Endodermal cell (in vitro differentiated cells): ENCODE data around the gene CACNA1A. TPM values are rescaled to one million over a fixed set of nuclear protein-coding genes. Genes with fewer than 3 reads are reported as not detected.

Source experiments
- DNase-seq: peaks from one replicate; pipeline ENCODE4 v3.0.0-alpha.2; 2017
- H3K27ac ChIP-seq: 2 replicates; pipeline ENCODE4 v1.5.1; 2013; ENCODE audit warnings: mild to moderate bottlenecking, low read depth, low read length, moderate library complexity
- H3K27me3 ChIP-seq: 2 replicates; pipeline ENCODE4 v1.6.1; 2013; ENCODE audit warnings: mild to moderate bottlenecking, low read length, moderate library complexity; ENCODE audit not compliant: insufficient read depth, control insufficient read depth, poor library complexity, severe bottlenecking
- H3K36me3 ChIP-seq: 2 replicates; pipeline ENCODE4 v1.7.0; 2013; ENCODE audit warnings: mild to moderate bottlenecking, low read length, moderate library complexity; ENCODE audit not compliant: control insufficient read depth, insufficient read depth
- H3K4me1 ChIP-seq: one replicate; pipeline ENCODE4 v1.7.0; 2013; ENCODE audit warnings: low read length; ENCODE audit not compliant: control insufficient read depth, insufficient read depth
- H3K4me3 ChIP-seq: 2 replicates; pipeline ENCODE4 v1.5.1; 2013; ENCODE audit warnings: mild to moderate bottlenecking, low read length, moderate library complexity
- H3K9ac ChIP-seq: 2 replicates; pipeline ENCODE4 v1.6.1; 2013; ENCODE audit warnings: mild to moderate bottlenecking, low read length, moderate library complexity; ENCODE audit not compliant: poor library complexity, severe bottlenecking; ENCODE audit errors: extremely low read depth
- H3K9me3 ChIP-seq: 2 replicates; pipeline ENCODE4 v1.6.1; 2013; ENCODE audit warnings: mild to moderate bottlenecking, low read length, moderate library complexity; ENCODE audit not compliant: control insufficient read depth
- H3K27ac Mint-ChIP-seq: 2 replicates; pipeline ENCODE4 v1.8.0; 2020; ENCODE audit warnings: mixed read lengths
- H3K27me3 Mint-ChIP-seq: 2 replicates; pipeline ENCODE4 v1.8.0; 2021; ENCODE audit warnings: mild to moderate bottlenecking, mixed read lengths; ENCODE audit not compliant: insufficient read depth
- H3K36me3 Mint-ChIP-seq: 2 replicates; pipeline ENCODE4 v1.8.0; 2020; ENCODE audit warnings: low read depth, mixed read lengths
- H3K4me1 Mint-ChIP-seq: 2 replicates; pipeline ENCODE4 v1.8.0; 2020; ENCODE audit warnings: mixed read lengths
- H3K4me3 Mint-ChIP-seq: 2 replicates; pipeline ENCODE4 v1.8.0; 2020; ENCODE audit warnings: mild to moderate bottlenecking, moderate library complexity, mixed read lengths
- H3K9me3 Mint-ChIP-seq: 2 replicates; pipeline ENCODE4 v1.8.0; 2020; ENCODE audit warnings: mild to moderate bottlenecking, mixed read lengths
- WGBS, 2 experiments: methylation state at CpG; one replicate each; pipeline versions ENCODE4 v1.1.5 to v1.1.7; 2013; ENCODE audit warnings: missing lambda C conversion rate in 2 of 2, mixed read lengths in 1 of 2; ENCODE audit not compliant: insufficient coverage in 1 of 2, insufficient read length in 1 of 2; 5-methylcytosine and 5-hydroxymethylcytosine counted together
- total RNA-seq, 2 donors: library from RNA; stranded (reverse); fragmentation: NEBNext Ultra II Directional in 1 of 2; extraction: Animal tissue kit (Norgen Biotek cat#: 25700) in 1 of 2; gene quantifications; 2 replicates in 1 of 2; 3 replicates in 1 of 2; pipeline ENCODE4 v1.2.1, GENCODE V29; 2021
- TF ChIP-seq, protein P1 (sequence below): fragments of 200-600 bp; sonication (generic); conservative IDR thresholded peaks from 2 replicates; pipeline ENCODE4 v1.5.0; 2021; ENCODE audit warnings: antibody characterized with exemption, mild to moderate bottlenecking

Gene CACNA1A
- total RNA-seq, 2 donors from 2014 or later, result 8.0 to 10.6 TPM

DNA sequence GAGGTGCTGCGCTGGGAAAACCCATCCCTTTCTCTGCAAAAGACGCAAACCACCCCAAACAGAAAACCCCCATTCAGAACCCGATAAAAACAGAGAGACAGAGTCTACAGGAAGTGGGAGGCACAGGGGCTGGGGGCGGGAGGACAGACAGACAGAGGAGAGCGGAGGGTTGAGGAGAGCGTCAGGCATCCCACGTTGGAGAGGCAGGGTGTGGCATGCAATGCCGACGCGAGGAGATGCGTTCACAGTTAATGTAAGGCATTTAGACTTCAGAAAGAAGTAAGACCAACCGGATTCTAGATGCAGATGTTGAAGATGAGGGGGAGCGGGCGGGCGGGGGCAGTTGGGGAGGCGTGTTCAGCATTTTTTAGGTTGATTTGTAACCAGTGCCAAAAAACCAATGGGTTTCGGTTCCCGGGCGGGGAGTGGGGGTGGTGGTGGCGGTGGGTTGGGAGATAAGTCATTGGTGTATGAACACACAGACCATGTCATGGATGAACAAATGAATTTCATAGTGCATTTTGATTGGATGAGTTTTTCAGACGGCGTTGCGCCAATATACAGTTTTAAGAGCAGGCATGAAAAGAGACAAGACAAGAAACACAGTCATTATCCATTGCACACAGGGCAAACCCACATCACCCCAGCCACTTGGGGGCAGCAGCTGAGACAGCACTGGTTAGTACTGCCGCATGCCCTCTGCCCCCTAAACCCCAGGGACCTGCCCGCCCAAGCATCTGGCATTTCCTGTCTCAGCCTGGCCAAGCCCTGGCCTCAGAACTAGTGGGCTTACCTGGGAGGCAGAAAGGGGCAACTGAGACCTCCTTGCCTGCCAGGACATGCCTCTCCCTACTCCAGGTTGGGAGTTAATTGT lies 264.8 kb downstream of the CACNA1A start:
- H3K36me3 ChIP-seq, result no peaks in the 10 kb centered on the region
- Mint-ChIP-seq H3K27ac (no peak overlapping the region), H3K36me3 (no peaks in the 10 kb centered on the region), H3K4me3 (no peak overlapping the region), H3K27me3 (no peaks in the 10 kb centered on the region), H3K4me1 (no peaks in the 10 kb centered on the region), H3K9me3 (peaks cover 2% of the 10 kb centered on the region)
- peak; percentile 63 for DNase-seq
- H3K9me3 ChIP-seq, result no peaks in the 10 kb centered on the region
- H3K27me3 ChIP-seq, result no peaks in the 10 kb centered on the region
- H3K27ac ChIP-seq, result no peak overlapping the region
- H3K4me3 ChIP-seq, result no peak overlapping the region
- WGBS, 2 experiments, result 85 to 86% methylated on average over 20 to 25 of the region's 25 CpGs
- no peaks in the 10 kb centered on the region for H3K4me1 ChIP-seq
- no peak overlapping the region for H3K9ac ChIP-seq
- TF ChIP-seq, protein P1, sequence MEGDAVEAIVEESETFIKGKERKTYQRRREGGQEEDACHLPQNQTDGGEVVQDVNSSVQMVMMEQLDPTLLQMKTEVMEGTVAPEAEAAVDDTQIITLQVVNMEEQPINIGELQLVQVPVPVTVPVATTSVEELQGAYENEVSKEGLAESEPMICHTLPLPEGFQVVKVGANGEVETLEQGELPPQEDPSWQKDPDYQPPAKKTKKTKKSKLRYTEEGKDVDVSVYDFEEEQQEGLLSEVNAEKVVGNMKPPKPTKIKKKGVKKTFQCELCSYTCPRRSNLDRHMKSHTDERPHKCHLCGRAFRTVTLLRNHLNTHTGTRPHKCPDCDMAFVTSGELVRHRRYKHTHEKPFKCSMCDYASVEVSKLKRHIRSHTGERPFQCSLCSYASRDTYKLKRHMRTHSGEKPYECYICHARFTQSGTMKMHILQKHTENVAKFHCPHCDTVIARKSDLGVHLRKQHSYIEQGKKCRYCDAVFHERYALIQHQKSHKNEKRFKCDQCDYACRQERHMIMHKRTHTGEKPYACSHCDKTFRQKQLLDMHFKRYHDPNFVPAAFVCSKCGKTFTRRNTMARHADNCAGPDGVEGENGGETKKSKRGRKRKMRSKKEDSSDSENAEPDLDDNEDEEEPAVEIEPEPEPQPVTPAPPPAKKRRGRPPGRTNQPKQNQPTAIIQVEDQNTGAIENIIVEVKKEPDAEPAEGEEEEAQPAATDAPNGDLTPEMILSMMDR, result peak; percentile 51

DNA sequence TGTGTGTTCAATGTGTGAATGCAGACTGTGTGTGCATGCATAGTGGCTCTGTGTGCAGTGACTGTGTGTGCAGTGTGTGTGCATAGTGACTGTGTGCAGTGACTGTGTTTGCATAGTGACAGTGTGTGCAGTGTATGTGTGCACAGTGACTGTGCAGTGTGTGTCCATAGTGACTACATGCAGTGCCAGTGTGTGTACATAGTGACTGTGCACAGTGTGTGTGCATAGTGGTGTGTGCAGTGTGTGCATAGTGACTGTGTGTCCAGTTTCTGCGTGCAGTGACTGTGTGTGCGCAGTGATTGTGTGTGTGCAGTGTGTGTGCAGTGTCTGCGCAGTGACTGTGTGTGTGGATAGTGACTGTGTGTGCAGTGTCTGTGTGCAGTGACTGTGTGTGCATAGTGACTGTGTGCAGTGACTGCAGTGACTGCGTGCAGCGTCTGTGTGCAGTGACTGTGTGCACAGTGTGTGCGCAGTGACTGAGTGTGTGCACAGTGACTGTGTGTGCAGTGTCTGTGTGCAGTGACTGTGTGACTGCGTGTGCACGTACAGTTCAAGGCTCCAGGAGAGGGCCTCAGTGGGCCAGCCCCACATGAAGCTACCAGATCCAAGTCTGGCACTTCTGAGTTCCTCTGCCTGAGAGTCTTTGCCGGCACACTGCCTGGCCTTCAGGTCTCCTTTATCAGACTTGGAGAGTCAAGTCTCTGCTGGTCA lies 265.8 kb downstream of the CACNA1A start:
- Histone ChIP-seq H3K9ac (no peak overlapping the region), H3K9me3 (no peaks in the 10 kb centered on the region), H3K36me3 (no peaks in the 10 kb centered on the region), H3K4me1 (no peaks in the 10 kb centered on the region), H3K27ac (no peak overlapping the region), H3K27me3 (no peaks in the 10 kb centered on the region), H3K4me3 (no peak overlapping the region)
- peaks cover 7% of the 10 kb centered on the region for H3K9me3 Mint-ChIP-seq
- no peak for DNase-seq
- H3K27me3 Mint-ChIP-seq, result no peaks in the 10 kb centered on the region
- no peaks in the 10 kb centered on the region for H3K4me1 Mint-ChIP-seq
- no peak overlapping the region for H3K27ac Mint-ChIP-seq
- 86 to 89% methylated on average over 7 to 9 of the region's 9 CpGs for WGBS, 2 experiments
- TF ChIP-seq, protein P1, result no peak
- H3K36me3 Mint-ChIP-seq, result no peaks in the 10 kb centered on the region
- no peak overlapping the region for H3K4me3 Mint-ChIP-seq

DNA sequence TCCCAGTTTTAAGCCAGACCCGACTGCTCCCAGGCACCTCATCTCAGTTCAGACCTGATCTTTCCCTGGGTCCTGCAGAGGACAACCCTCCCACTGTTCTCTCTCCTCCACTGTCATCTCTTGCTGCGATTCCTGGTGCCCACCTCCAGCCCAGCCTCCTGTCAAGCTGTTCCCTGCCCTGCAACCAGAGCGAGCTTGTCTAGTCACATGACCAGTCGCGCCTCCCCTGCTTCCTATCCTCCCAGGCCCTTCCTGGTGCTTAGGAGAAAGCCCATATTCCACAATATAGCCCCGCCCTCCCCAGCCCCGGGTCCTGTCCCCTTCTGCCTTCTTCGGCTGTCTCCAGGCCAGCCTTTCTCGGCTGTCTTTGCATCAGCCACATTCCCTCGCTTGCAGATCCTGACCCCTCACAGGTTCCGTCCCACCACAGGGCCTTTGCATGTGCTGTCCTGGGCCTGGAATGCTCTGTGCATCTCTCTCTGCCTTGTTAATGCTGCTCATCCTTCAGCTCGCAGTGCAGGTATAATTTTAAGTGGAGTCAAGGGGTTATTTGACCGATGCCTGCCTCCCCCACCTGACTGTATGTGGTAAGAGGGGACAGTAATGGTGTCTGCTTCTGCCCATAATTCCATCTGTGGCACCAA lies 267.3 kb downstream of the CACNA1A start:
- H3K9ac ChIP-seq, result no peak overlapping the region
- TF ChIP-seq, protein P1, result no peak
- no peaks in the 10 kb centered on the region for H3K4me1 ChIP-seq
- Mint-ChIP-seq H3K4me1 (no peaks in the 10 kb centered on the region), H3K9me3 (peaks cover 20% of the 10 kb centered on the region), H3K27ac (no peak overlapping the region), H3K36me3 (no peaks in the 10 kb centered on the region), H3K27me3 (no peaks in the 10 kb centered on the region), H3K4me3 (no peak overlapping the region)
- H3K4me3 ChIP-seq, result no peak overlapping the region
- H3K36me3 ChIP-seq, result no peaks in the 10 kb centered on the region
- 86 to 87% methylated on average over 8 to 13 of the region's 13 CpGs for WGBS, 2 experiments
- H3K27ac ChIP-seq, result no peak overlapping the region
- no peaks in the 10 kb centered on the region for H3K27me3 ChIP-seq
- no peaks in the 10 kb centered on the region for H3K9me3 ChIP-seq
- DNase-seq, result no peak
